NT2/D1 (cell line): ENCODE data around the gene KPNB1.

Experiments used
- SUZ12 ChIP-seq: IDR thresholded peaks from 2 replicates; pipeline ENCODE4 v1.6.1; 2011; ENCODE audit not compliant: insufficient read length, insufficient read depth; ENCODE audit errors: extremely low read depth
- YY1 ChIP-seq: IDR thresholded peaks from 2 replicates; pipeline ENCODE4 v1.6.1; 2011; ENCODE audit not compliant: insufficient read length, insufficient read depth

- TF ChIP-seq YY1, result no peak
- no peak for TF ChIP-seq SUZ12
Measured at GRCh38 chr17:47652570-47652969, 2.9 kb downstream of the KPNB1 start.
